ENCODE data around the gene TPH2. TPM values are rescaled to one million over a fixed set of nuclear protein-coding genes. Genes with fewer than 3 reads are reported as not detected.

TPH2 gene
- total and polyA plus RNA-seq, 2 of the 13 experiments (the other 11 are each of a cell fraction or from before 2014, with no cell fraction given), result not detected

DNA sequence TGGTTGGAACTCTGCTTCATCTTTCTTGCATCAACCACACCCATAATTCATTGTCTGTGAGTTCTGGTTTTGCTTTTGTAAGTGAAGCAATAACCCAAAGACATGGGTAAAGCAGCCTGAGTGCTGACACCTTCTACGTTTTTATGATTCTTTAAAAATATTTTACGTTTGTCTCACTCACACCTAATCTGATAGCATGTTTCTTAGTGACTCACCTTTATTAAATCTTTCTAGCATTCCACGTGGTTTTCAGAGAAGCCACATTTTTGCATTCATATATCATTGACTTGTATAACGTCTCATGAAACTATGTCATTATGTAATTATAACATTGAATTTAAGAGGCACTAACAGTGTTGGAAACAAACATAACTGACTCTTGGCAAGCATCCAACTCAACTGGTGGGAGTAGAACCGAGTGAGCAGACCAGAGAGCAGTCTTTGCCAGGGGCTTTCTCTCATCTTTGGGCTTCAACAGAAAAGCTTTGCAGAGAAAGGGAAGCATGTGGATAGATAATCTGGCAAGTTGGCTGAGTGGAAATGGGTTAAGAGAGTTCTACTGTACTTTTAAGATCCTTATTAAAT is 118.8 kb downstream of the TPH2 start:
- in situ Hi-C loops (cut with HindIII; ENCODE audit: extremely low pct_ligation_motif_present, low pct_unique_long_range_greater_than_20kb) (no loop called here), intact Hi-C loops (cut with micrococcal nuclease; ENCODE audit: unreplicated experiment) (no loop called here)
- Histone ChIP-seq H3K9ac (ENCODE audit: insufficient read depth, low read depth, low read length) (no peak overlapping the region), H3K79me2 (ENCODE audit: insufficient read depth, low read length) (no peaks in the 10 kb centered on the region), H3K4me3 (replicated peaks in 1 of 3; ENCODE audit: insufficient read depth in 1 of 3, low read depth in 2 of 3, low read length in 3 of 3) (no peak overlapping the region), H4K20me1 (ENCODE audit: insufficient read depth, low read length) (no peaks in the 10 kb centered on the region), H3K27ac (ENCODE audit: extremely low read length, insufficient read depth, low read length) (no peak overlapping the region), H3K4me2 (ENCODE audit: low read depth, low read length) (no peak overlapping the region), H2AFZ (ENCODE audit: low read length) (no peak overlapping the region), H3K4me1 (ENCODE audit: insufficient read depth, low read length) (no peaks in the 10 kb centered on the region), H3K27me3 (ENCODE audit: control insufficient read depth in 1 of 2, insufficient read depth in 2 of 2, low read length in 2 of 2) (no peaks in the 10 kb centered on the region), H3K9me3 (ENCODE audit: low read length) (no peaks in the 10 kb centered on the region), H3K36me3 (replicated peaks in 1 of 2; ENCODE audit: control insufficient read depth in 1 of 2, insufficient read depth in 2 of 2, low read length in 2 of 2) (no peaks in the 10 kb centered on the region)
- ChIA-PET POLR2A (no interaction called here), CTCF (ENCODE audit: low intra/inter-chr PET ratio, low total read pairs) (no interaction called here)
- ATAC-seq (no peak), FAIRE-seq (no peak), DNase-seq (ENCODE audit: low spot score) (no peak)
- peak; percentile 46 for TF ChIP-seq MNT (IDR thresholded peaks at IDR 0.05)
- TF ChIP-seq, protein P1, sequence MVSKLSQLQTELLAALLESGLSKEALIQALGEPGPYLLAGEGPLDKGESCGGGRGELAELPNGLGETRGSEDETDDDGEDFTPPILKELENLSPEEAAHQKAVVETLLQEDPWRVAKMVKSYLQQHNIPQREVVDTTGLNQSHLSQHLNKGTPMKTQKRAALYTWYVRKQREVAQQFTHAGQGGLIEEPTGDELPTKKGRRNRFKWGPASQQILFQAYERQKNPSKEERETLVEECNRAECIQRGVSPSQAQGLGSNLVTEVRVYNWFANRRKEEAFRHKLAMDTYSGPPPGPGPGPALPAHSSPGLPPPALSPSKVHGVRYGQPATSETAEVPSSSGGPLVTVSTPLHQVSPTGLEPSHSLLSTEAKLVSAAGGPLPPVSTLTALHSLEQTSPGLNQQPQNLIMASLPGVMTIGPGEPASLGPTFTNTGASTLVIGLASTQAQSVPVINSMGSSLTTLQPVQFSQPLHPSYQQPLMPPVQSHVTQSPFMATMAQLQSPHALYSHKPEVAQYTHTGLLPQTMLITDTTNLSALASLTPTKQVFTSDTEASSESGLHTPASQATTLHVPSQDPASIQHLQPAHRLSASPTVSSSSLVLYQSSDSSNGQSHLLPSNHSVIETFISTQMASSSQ (IDR thresholded peaks at IDR 0.05; ENCODE audit: low read depth), result no peak
- TF ChIP-seq, protein P1 (CRISPR knock-in tag; IDR thresholded peaks at IDR 0.05; ENCODE audit: borderline replicate concordance), result no peak
- WGBS (ENCODE audit: low lambda C conversion rate), result under 1% methylated on average over 5 of the region's 5 CpGs
- BruUV-seq (replicated peaks), result no TSS peak

Measured in HepG2 (cell line).